C4-2B (cell line): ENCODE measurements around the gene ADGRG6.

Source experiments
- ZFX ChIP-seq: fragments of 450-650 bp; IDR thresholded peaks from 2 replicates; pipeline ENCODE4 v1.6.1; 2017
- TF ChIP-seq, protein P1 (sequence below): fragments of 450-650 bp; conservative IDR thresholded peaks from 2 replicates; pipeline ENCODE4 v1.5.1; 2017; ENCODE audit warnings: mild to moderate bottlenecking

DNA sequence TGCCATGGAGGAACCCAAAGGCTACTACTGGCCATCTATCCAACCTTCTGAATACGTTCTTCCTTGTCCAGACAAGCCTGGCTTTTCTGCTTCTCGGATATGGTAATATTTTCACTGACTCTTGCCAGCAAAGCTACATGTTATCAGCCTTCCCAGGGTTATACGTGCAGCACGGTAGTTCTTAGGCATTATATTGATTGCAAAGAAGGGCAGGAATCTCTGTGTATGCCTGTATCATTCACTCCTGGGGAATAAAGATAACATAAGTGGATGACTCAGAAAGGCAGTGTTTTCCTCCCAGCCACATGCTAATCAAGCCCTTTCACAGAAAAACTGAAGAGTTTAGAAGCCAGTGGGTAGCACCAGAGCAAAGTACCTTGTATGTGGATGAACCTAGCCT is 98.7 kb downstream of the ADGRG6 start:
- TF ChIP-seq, protein P1, sequence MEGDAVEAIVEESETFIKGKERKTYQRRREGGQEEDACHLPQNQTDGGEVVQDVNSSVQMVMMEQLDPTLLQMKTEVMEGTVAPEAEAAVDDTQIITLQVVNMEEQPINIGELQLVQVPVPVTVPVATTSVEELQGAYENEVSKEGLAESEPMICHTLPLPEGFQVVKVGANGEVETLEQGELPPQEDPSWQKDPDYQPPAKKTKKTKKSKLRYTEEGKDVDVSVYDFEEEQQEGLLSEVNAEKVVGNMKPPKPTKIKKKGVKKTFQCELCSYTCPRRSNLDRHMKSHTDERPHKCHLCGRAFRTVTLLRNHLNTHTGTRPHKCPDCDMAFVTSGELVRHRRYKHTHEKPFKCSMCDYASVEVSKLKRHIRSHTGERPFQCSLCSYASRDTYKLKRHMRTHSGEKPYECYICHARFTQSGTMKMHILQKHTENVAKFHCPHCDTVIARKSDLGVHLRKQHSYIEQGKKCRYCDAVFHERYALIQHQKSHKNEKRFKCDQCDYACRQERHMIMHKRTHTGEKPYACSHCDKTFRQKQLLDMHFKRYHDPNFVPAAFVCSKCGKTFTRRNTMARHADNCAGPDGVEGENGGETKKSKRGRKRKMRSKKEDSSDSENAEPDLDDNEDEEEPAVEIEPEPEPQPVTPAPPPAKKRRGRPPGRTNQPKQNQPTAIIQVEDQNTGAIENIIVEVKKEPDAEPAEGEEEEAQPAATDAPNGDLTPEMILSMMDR = no peak
- TF ChIP-seq ZFX = no peak
